Astrocyte (in vitro differentiated cells and primary cell): Measurements from ENCODE around the gene GAD1.

Experiments used
- CTCF ChIP-seq: IDR thresholded peaks from 2 replicates; pipeline ENCODE4 v1.5.1; 2011; ENCODE audit warnings: low read depth, mild to moderate bottlenecking, inconsistent platforms, low read length, moderate library complexity; ENCODE audit not compliant: insufficient read depth
- EZH2 ChIP-seq: IDR thresholded peaks from 2 replicates; pipeline ENCODE4 v1.6.1; 2012; ENCODE audit warnings: mild to moderate bottlenecking, low read length, inconsistent platforms; ENCODE audit not compliant: insufficient read depth

- TF ChIP-seq CTCF (no peak), EZH2 (no peak)
Observed at GRCh38 chr2:170892391-170892951, 75.8 kb downstream of the GAD1 start.
